Measurements from ENCODE around the gene TRANK1. TPM values are rescaled to one million over a fixed set of nuclear protein-coding genes. Genes with fewer than 3 reads are reported as not detected.

The TRANK1 gene
- total and polyA plus RNA-seq, 2 of the 4 experiments (the other 2 are of a cell fraction): 7.9 to 12.7 TPM

GRCh38 chr3:36909181-36909580 is 35.7 kb downstream of the TRANK1 start:
- no peak overlapping the region for H2BK15ac ChIP-seq (ENCODE audit: low read depth, low read length)
- H3K79me1 ChIP-seq (ENCODE audit: low read depth in 1 of 2, low read length in 2 of 2): no peaks in the 10 kb centered on the region
- no peak overlapping the region for H3K18ac ChIP-seq (ENCODE audit: low read depth, low read length)
- 0 out of 2 replicates have a peak, but pooled peaks cover 2% of the 10 kb centered on the region for H3K36me3 ChIP-seq (ENCODE audit: control insufficient read depth, insufficient read depth, low read length)
- ChIA-PET CTCF (interaction anchor here (0.5 kb wide), 1 partner anchor 58 kb away, joined by 3 read pairs; no protein-coding TSS in a partner anchor), POLR2A (ENCODE audit: unreplicated experiment) (no interaction called here)
- H2BK5ac ChIP-seq (ENCODE audit: low read depth, low read length, poor library complexity, severe bottlenecking): no peak overlapping the region
- H3K4me3 ChIP-seq (ENCODE audit: insufficient read depth, low read depth, low read length): no peak overlapping the region
- H2AK9ac ChIP-seq (replicated peaks; ENCODE audit: low read depth, low read length, poor library complexity): no peak overlapping the region
- H2BK20ac ChIP-seq (ENCODE audit: low read depth, low read length): peak overlapping the region; percentile 24; the same call in 1 of the 2 replicates
- H2AFZ ChIP-seq (replicated peaks; ENCODE audit: low read length, poor library complexity): no peak overlapping the region
- dilution Hi-C loops (cut with HindIII; ENCODE audit: low sequenced_read_pairs, unreplicated experiment): no loop called here
- peaks cover 16% of the 10 kb centered on the region for H3K4me1 ChIP-seq (ENCODE audit: control insufficient read depth, insufficient read depth, low read length)
- no peak overlapping the region for H3K14ac ChIP-seq (replicated peaks; ENCODE audit: low read depth, low read length)
- no peak overlapping the region for H3K27ac ChIP-seq (ENCODE audit: insufficient read depth, low read length)
- no peak overlapping the region for H3K9ac ChIP-seq (ENCODE audit: low read depth, low read length)
- no peak overlapping the region for H3K4ac ChIP-seq (ENCODE audit: low read depth, low read length)
- peaks cover 6% of the 10 kb centered on the region; the same call in 1 of the 2 replicates for H3K9me1 ChIP-seq (ENCODE audit: insufficient read depth, low read length)
- BruUV-seq (replicated peaks): no TSS peak
- no peaks in the 10 kb centered on the region for H3K9me3 ChIP-seq (ENCODE audit: control insufficient read depth, insufficient read depth, low read length)
- ATAC-seq (ENCODE audit: low read depth) (no peak), DNase-seq (no peak)
- no peak overlapping the region for H3K4me2 ChIP-seq (ENCODE audit: low read depth, low read length)
- intact Hi-C loops (cut with micrococcal nuclease): no loop called here
- no peaks in the 10 kb centered on the region for H3K27me3 ChIP-seq (ENCODE audit: control insufficient read depth, insufficient read depth, low read length)
- H3K23ac ChIP-seq (ENCODE audit: low read depth, low read length): no peak overlapping the region
- TF ChIP-seq NFE2L2 (IDR thresholded peaks at IDR 0.05; ENCODE audit: low read depth, low read length) (no peak), MAZ (IDR thresholded peaks at IDR 0.05; ENCODE audit: borderline replicate concordance, low read depth, low read length) (no peak), MAFK (IDR thresholded peaks at IDR 0.05; ENCODE audit: low read depth, low read length) (no peak), RCOR1 (IDR thresholded peaks at IDR 0.05; ENCODE audit: insufficient replicate concordance, low read length) (no peak), POLR2A (IDR thresholded peaks at IDR 0.05; ENCODE audit: low read depth, low read length) (no peak), MXI1 (IDR thresholded peaks at IDR 0.05; ENCODE audit: borderline replicate concordance, low read depth, low read length) (no peak), CEBPB (IDR thresholded peaks at IDR 0.05; ENCODE audit: low read depth, low read length) (no peak), USF2 (IDR thresholded peaks at IDR 0.05; ENCODE audit: low read depth, low read length) (no peak), FOS (IDR thresholded peaks at IDR 0.05; ENCODE audit: low read depth, low read length) (no peak), CHD1 (IDR thresholded peaks at IDR 0.05; ENCODE audit: low read depth, low read length) (no peak), ELK1 (IDR thresholded peaks at IDR 0.05; ENCODE audit: borderline replicate concordance, low read depth, low read length) (no peak), SMC3 (IDR thresholded peaks at IDR 0.05; ENCODE audit: low read depth, low read length) (no peak), RFX5 (IDR thresholded peaks at IDR 0.05; ENCODE audit: low read depth, low read length) (no peak), RAD21 (IDR thresholded peaks at IDR 0.05; ENCODE audit: low read length) (no peak), BHLHE40 (IDR thresholded peaks at IDR 0.05; ENCODE audit: low read depth, low read length) (no peak), CTCF (conservative IDR thresholded peaks at IDR 0.05; ENCODE audit: low read depth, low read length) (no peak)
- H4K91ac ChIP-seq (ENCODE audit: insufficient read depth, low read depth, low read length): no peak overlapping the region
- no peak overlapping the region for H2AK5ac ChIP-seq (ENCODE audit: low read depth, low read length)
- peak overlapping the region in 1 of 2 experiments; percentile 27; a peak in 1 of 4 replicates for H4K8ac ChIP-seq (ENCODE audit: low read depth in 2 of 2, low read length in 2 of 2)
- 0 out of 2 replicates have a peak overlapping the region, but pooled peaks have one; percentile 27 for H4K5ac ChIP-seq (ENCODE audit: low read depth, low read length)
- H4K20me1 ChIP-seq (ENCODE audit: insufficient read depth, low read length): no peaks in the 10 kb centered on the region
- no peak overlapping the region; the same call in 1 of the 2 replicates for H2BK120ac ChIP-seq (ENCODE audit: low read depth, low read length)
- no peak overlapping the region for H3K56ac ChIP-seq (ENCODE audit: extremely low read depth, insufficient read depth, low read length)
- WGBS, 2 experiments (ENCODE audit: extremely low coverage in 2 of 2, insufficient read length in 1 of 2): 90% methylated on average over 2 of the region's 2 CpGs; no CpG with 5 or more reads in 1 of the 2 experiments
- in situ Hi-C loops (cut with MboI; ENCODE audit: low sequenced_read_pairs): no loop called here

Measured in IMR-90 (cell line).